ENCODE results near the gene ADGRF5.

ADGRF5 gene

DNA sequence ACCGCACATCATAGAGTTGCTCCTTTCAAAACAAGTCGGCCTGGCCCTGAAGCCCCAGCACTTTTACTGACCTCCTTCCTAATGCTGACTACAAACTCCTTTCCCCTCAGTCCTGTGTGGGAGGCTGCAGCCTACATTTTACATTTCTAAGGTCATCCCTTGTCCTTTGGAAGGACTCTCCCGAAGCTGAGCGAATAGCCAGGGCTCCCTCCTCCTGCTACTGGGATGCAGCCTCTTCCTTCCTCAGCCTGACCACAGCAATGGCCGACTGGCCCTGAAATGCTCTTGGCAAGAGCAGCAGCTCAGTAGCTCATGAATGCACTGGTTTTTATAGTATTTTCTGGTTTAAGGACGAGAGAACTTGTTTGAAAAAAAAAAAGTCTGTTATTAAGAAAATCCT lies 679 bp downstream of the ADGRF5 start:
- Histone ChIP-seq H3K27me3 (no peaks in the 10 kb centered on the region), H3K9me3 (no peaks in the 10 kb centered on the region), H3K27ac (no peak overlapping the region), H3K4me3 (peak overlapping the region in 1 of 2 donors; percentile 11), H3K36me3 (no peaks in the 10 kb centered on the region), H3K4me1 (peaks cover 0 to 14% (median 4%) of the 10 kb centered on the region in 4 donors)
- TF ChIP-seq, protein P1, sequence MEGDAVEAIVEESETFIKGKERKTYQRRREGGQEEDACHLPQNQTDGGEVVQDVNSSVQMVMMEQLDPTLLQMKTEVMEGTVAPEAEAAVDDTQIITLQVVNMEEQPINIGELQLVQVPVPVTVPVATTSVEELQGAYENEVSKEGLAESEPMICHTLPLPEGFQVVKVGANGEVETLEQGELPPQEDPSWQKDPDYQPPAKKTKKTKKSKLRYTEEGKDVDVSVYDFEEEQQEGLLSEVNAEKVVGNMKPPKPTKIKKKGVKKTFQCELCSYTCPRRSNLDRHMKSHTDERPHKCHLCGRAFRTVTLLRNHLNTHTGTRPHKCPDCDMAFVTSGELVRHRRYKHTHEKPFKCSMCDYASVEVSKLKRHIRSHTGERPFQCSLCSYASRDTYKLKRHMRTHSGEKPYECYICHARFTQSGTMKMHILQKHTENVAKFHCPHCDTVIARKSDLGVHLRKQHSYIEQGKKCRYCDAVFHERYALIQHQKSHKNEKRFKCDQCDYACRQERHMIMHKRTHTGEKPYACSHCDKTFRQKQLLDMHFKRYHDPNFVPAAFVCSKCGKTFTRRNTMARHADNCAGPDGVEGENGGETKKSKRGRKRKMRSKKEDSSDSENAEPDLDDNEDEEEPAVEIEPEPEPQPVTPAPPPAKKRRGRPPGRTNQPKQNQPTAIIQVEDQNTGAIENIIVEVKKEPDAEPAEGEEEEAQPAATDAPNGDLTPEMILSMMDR (IDR thresholded peaks at IDR 0.05) = no peak
- intact Hi-C loops (cut with DNase I; ENCODE audit: low total_unique reads) = no loop called here
- no peak for DNase-seq

DNA sequence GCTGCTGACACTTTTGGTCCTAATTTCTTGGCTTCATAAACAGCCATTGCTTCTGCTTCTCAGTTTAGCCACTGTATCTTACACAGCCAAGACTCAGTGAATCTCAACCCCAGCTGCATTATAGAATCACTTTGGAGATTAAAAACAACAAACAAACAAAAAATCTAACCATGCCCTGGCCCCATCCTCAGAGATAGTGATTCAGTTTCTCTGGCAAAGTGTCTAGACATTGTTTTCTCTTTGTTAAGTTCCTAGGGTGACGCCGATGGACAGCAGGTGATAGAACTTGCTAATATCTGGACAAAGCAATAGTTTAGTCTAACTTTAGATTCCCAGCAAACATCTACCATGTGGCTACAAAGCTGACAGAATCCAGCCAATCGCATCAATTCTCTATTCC lies 2.9 kb downstream of the ADGRF5 start:
- Histone ChIP-seq H3K4me3 (no peak overlapping the region), H3K27me3 (no peaks in the 10 kb centered on the region), H3K36me3 (no peaks in the 10 kb centered on the region), H3K9me3 (no peaks in the 10 kb centered on the region), H3K27ac (no peak overlapping the region), H3K4me1 (no peaks in the 10 kb centered on the region)
- DNase-seq = no peak
- TF ChIP-seq, protein P1 (IDR thresholded peaks at IDR 0.05) = no peak
- intact Hi-C loops (cut with DNase I; ENCODE audit: low total_unique reads) = no loop called here

DNA sequence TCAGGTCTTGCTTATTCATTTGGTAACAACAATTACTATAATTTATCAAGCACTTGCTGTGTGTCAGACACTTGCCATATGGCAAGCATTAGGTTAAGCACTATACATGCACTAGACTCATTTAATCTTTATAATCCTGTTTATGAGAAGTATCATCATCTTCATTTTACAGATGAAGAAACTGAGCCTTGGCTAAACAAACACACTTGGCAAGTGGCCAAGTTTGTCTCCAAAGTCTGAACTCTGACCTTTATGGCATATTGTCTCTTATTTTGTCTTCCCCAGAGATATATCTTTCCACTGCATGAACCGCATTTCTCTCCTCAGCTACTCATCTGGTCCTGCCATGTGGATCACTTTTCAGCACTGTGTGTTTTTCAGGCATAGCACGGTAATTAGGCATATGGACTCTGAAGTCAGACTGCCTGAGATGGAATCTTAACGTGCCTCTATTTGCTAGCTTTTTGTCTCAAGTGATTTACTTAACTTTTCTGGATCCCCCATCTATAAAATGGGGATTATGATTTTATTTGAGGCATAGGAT lies 4.7 kb downstream of the ADGRF5 start:
- intact Hi-C loops (cut with DNase I; ENCODE audit: low total_unique reads) = no loop called here

DNA sequence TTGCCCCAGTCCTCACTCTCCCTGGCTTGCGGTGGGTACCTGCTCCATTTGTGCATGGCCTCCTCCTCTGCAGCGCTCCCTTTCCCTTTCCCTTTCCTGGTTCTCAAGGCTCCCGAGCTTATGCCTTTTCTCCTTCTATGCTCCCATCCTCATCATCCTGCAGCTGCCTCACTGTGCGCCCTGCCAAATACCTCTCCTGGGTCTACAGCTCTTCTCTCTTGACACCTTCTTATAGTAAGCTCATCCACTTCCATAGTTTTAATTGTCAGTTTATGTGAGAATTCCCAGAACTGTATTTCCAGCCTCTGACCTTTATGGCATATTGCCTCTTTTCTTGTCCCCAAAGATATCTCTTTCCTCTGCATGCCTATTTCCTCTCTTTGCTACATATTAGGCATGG lies 5.9 kb downstream of the ADGRF5 start:
- no peaks in the 10 kb centered on the region for H3K36me3 ChIP-seq
- no peaks in the 10 kb centered on the region for H3K9me3 ChIP-seq
- H3K27me3 ChIP-seq = no peaks in the 10 kb centered on the region
- no peak for DNase-seq
- TF ChIP-seq, protein P1 (IDR thresholded peaks at IDR 0.05) = no peak
- no peak overlapping the region for H3K27ac ChIP-seq
- no peaks in the 10 kb centered on the region for H3K4me1 ChIP-seq
- intact Hi-C loops (cut with DNase I; ENCODE audit: low total_unique reads) = no loop called here
- no peak overlapping the region for H3K4me3 ChIP-seq

More for the DNA sequence above, 4.7 kb downstream of the ADGRF5 start:
- Histone ChIP-seq H3K36me3 (no peaks in the 10 kb centered on the region), H3K4me1 (no peaks in the 10 kb centered on the region), H3K4me3 (no peak overlapping the region), H3K27me3 (no peaks in the 10 kb centered on the region), H3K27ac (no peak overlapping the region), H3K9me3 (no peaks in the 10 kb centered on the region)
- no peak for DNase-seq
- TF ChIP-seq, protein P1 (IDR thresholded peaks at IDR 0.05) = no peak

DNA sequence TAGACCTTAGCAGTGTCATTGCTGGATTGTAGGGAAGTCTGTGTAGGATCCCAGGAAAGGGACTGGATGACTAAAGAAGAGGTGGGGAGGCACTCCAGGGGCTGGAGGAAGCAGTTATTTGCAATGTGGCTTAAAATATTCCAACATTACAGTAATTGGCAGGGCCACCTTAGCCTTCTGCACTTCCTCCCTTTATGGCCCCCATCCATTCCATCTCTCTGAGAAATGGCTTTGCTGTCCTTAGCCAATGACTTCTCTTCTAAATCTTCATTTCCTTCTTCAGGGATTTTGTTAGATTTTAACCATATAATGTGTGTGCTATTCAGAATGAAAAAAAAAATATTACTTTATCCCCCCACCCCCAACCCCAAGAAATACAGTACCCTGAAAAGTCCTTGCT lies 6.4 kb downstream of the ADGRF5 start:
- intact Hi-C loops (cut with DNase I; ENCODE audit: low total_unique reads) = no loop called here
- Histone ChIP-seq H3K9me3 (no peaks in the 10 kb centered on the region), H3K36me3 (no peaks in the 10 kb centered on the region), H3K4me1 (no peaks in the 10 kb centered on the region), H3K4me3 (no peak overlapping the region), H3K27ac (no peak overlapping the region), H3K27me3 (no peaks in the 10 kb centered on the region)
- no peak for DNase-seq
- TF ChIP-seq, protein P1 (IDR thresholded peaks at IDR 0.05) = no peak

DNA sequence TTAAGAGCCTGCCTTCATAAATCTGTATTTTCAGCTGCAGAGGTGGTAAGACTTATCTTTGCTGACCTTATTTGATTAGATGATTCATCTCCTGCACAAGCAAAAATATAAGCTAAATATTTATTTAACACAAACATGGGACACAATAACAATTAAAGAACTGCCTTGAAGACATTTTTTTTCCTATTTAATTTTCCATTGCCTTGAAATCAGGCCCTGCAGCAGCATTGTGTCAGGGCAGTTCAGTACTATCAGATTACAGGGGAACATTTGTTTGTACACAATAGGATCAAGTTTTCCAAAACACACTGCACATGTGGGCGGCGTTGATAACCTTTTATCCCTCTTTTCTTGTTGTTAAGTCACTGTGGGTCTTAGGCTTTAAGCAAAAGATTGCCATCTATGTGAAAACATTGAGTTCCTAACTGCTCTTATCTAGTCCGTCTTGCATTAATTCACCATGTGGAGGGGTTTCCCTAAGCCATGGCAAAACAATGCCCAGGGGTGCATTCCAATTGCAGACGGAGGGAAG lies 7.4 kb downstream of the ADGRF5 start:
- intact Hi-C loops (cut with DNase I; ENCODE audit: low total_unique reads) = no loop called here
- DNase-seq = no peak
- no peaks in the 10 kb centered on the region for H3K4me1 ChIP-seq

More for the DNA sequence above, 7.4 kb downstream of the ADGRF5 start:
- Histone ChIP-seq H3K36me3 (no peaks in the 10 kb centered on the region), H3K27me3 (no peaks in the 10 kb centered on the region), H3K27ac (no peak overlapping the region), H3K9me3 (no peaks in the 10 kb centered on the region), H3K4me3 (no peak overlapping the region)
- TF ChIP-seq, protein P1 (IDR thresholded peaks at IDR 0.05) = no peak

All from tibial artery (tissue), 4 donors.